Panc1 (cell line): ENCODE data around the gene KLK13. TPM values are rescaled to one million over a fixed set of nuclear protein-coding genes. Genes with fewer than 3 reads are reported as not detected.

Source experiments
- ATAC-seq: fragments of 200-7000 bp; cut with Tn5 transposase; 2 replicates; pipeline ENCODE4 v1.9.1; 2020; ENCODE audit warnings: mild to moderate bottlenecking, moderate library complexity
- BruUV-seq: library from RNA; stranded (reverse); fragments of 400-500 nt; replicated peaks from 2 replicates; lab custom pipeline; 2021; lab: Mats Ljungman, UMichigan
- CTCF ChIA-PET: fragments of 300-600 bp; sonication (Branson Sonifier 250); formaldehyde crosslinking; loops from one replicate; lab custom pipeline; 2022; ENCODE audit warnings: antibody characterized with exemption; lab: Charles Lee
- POLR2A ChIA-PET: fragments of 300-600 bp; sonication (Branson Sonifier 250); formaldehyde crosslinking; loops from one replicate; lab custom pipeline; 2022; ENCODE audit warnings: antibody characterized with exemption; lab: Charles Lee
- DNase-seq: peaks from one replicate; pipeline ENCODE4 v3.0.0-alpha.2; 2010; ENCODE audit warnings: low read depth, low spot score
- H3K27ac ChIP-seq: 2 replicates; pipeline ENCODE4 v1.5.1; 2011; ENCODE audit warnings: mild to moderate bottlenecking, low read length, inconsistent platforms
- H3K27me3 ChIP-seq: fragments of 200-500 bp; sonication (Bioruptor generic); 2 replicates; pipeline ENCODE4 v1.6.0; 2014; ENCODE audit warnings: low read length, inconsistent platforms; ENCODE audit not compliant: control insufficient read depth, insufficient read depth
- H3K36me3 ChIP-seq: fragments of 200-500 bp; sonication (Bioruptor generic); 2 replicates; pipeline ENCODE4 v1.5.1; 2014; ENCODE audit warnings: inconsistent platforms, mild to moderate bottlenecking, low read length, moderate library complexity; ENCODE audit not compliant: control insufficient read depth, insufficient read depth
- H3K4me1 ChIP-seq: 2 replicates; pipeline ENCODE4 v1.5.1; 2011; ENCODE audit warnings: inconsistent platforms, mild to moderate bottlenecking, low read length, moderate library complexity; ENCODE audit not compliant: control insufficient read depth, insufficient read depth
- H3K4me3 ChIP-seq, 2 experiments: 2 replicates each; pipeline ENCODE4 v1.5.1; 2011 to 2012; ENCODE audit warnings: low read depth in 2 of 2, low read length in 2 of 2, mild to moderate bottlenecking in 2 of 2, inconsistent platforms in 1 of 2, moderate library complexity in 1 of 2
- H3K9me3 ChIP-seq: fragments of 200-500 bp; sonication (Bioruptor generic); 2 replicates; pipeline ENCODE4 v1.5.1; 2014; ENCODE audit warnings: low read depth, mild to moderate bottlenecking, inconsistent platforms, low read length, moderate library complexity; ENCODE audit not compliant: control insufficient read depth, insufficient read depth
- POLR2AphosphoS5 ChIP-seq: IDR thresholded peaks from 2 replicates; pipeline ENCODE4 v1.6.1; 2012; ENCODE audit warnings: mild to moderate bottlenecking, low read depth, low read length, moderate library complexity
- SIN3A ChIP-seq: IDR thresholded peaks from 2 replicates; pipeline ENCODE4 v1.6.1; 2012; ENCODE audit warnings: low read depth, mild to moderate bottlenecking, low read length, moderate library complexity, borderline replicate concordance; ENCODE audit not compliant: insufficient read depth
- TCF7L2 ChIP-seq: IDR thresholded peaks from 2 replicates; pipeline ENCODE4 v1.6.1; 2011; ENCODE audit warnings: mild to moderate bottlenecking, low read depth, low read length, inconsistent platforms
- in situ Hi-C: cut with HindIII; loops from 2 replicates; pipeline ENCODE4 v1.10.0; 2016; ENCODE audit warnings: low sequenced_read_pairs, low pct_unique_long_range_greater_than_20kb
- intact Hi-C: fragments of 100-400 bp; cut with micrococcal nuclease; formaldehyde crosslinking; loops from one replicate; pipeline ENCODE4 v1.10.0; 2022; ENCODE audit not compliant: unreplicated experiment
- total RNA-seq: library from RNA; stranded (reverse); gene quantifications from one replicate; pipeline ENCODE4 v1.2.1, GENCODE V29; 2021; ENCODE audit not compliant: unreplicated experiment
- TF ChIP-seq, protein P1 (sequence below), 2 experiments: IDR thresholded peaks; 2 replicates each; pipeline ENCODE4 v1.6.1; 2011 to 2012; ENCODE audit warnings: low read depth in 2 of 2, control low read depth in 1 of 2, low read length in 1 of 2, mild to moderate bottlenecking in 1 of 2, moderate library complexity in 1 of 2; ENCODE audit not compliant: insufficient read depth in 1 of 2
- TF ChIP-seq, protein P2 (sequence below): fragments of 450-650 bp; IDR thresholded peaks from 2 replicates; pipeline ENCODE4 v1.5.1; 2017; ENCODE audit warnings: mild to moderate bottlenecking

The KLK13 gene
- total RNA-seq, 1 experiment from 2014 or later: not detected

DNA sequence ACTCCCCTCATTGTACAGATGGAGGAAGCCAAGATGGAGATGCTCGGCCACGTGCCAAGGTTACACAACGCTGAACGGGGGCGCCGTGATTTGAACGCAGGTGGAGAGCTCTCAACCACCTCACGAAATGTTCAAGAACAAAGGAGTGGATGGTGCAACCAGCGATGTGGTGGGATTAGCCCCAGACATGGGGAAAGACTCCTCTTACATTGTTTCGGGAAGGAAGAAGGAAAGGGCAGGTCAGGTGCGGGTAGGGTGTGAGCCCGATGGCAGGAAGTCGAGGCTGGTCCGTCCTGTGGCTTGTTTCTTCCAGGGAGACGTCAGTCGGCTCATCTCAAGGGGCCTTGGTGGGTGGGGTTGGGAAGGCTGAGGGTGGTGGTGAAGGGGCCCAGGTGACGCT is 24.9 kb upstream of the KLK13 start:
- ATAC-seq (no peak), DNase-seq (no peak)
- TF ChIP-seq TCF7L2: no peak
- TF ChIP-seq SIN3A: no peak
- TF ChIP-seq, protein P1, sequence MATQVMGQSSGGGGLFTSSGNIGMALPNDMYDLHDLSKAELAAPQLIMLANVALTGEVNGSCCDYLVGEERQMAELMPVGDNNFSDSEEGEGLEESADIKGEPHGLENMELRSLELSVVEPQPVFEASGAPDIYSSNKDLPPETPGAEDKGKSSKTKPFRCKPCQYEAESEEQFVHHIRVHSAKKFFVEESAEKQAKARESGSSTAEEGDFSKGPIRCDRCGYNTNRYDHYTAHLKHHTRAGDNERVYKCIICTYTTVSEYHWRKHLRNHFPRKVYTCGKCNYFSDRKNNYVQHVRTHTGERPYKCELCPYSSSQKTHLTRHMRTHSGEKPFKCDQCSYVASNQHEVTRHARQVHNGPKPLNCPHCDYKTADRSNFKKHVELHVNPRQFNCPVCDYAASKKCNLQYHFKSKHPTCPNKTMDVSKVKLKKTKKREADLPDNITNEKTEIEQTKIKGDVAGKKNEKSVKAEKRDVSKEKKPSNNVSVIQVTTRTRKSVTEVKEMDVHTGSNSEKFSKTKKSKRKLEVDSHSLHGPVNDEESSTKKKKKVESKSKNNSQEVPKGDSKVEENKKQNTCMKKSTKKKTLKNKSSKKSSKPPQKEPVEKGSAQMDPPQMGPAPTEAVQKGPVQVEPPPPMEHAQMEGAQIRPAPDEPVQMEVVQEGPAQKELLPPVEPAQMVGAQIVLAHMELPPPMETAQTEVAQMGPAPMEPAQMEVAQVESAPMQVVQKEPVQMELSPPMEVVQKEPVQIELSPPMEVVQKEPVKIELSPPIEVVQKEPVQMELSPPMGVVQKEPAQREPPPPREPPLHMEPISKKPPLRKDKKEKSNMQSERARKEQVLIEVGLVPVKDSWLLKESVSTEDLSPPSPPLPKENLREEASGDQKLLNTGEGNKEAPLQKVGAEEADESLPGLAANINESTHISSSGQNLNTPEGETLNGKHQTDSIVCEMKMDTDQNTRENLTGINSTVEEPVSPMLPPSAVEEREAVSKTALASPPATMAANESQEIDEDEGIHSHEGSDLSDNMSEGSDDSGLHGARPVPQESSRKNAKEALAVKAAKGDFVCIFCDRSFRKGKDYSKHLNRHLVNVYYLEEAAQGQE (IDR thresholded peaks at IDR 0.05; ENCODE audit: insufficient read depth in 1 of 2, low read depth in 2 of 2, low read length in 1 of 2): no peak
- TF ChIP-seq, protein P2, sequence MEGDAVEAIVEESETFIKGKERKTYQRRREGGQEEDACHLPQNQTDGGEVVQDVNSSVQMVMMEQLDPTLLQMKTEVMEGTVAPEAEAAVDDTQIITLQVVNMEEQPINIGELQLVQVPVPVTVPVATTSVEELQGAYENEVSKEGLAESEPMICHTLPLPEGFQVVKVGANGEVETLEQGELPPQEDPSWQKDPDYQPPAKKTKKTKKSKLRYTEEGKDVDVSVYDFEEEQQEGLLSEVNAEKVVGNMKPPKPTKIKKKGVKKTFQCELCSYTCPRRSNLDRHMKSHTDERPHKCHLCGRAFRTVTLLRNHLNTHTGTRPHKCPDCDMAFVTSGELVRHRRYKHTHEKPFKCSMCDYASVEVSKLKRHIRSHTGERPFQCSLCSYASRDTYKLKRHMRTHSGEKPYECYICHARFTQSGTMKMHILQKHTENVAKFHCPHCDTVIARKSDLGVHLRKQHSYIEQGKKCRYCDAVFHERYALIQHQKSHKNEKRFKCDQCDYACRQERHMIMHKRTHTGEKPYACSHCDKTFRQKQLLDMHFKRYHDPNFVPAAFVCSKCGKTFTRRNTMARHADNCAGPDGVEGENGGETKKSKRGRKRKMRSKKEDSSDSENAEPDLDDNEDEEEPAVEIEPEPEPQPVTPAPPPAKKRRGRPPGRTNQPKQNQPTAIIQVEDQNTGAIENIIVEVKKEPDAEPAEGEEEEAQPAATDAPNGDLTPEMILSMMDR: no peak
- no peak for TF ChIP-seq POLR2AphosphoS5
- intact Hi-C loops (loop anchor here (10.0 kb wide), 1 partner anchor 165 kb away; no protein-coding TSS in a partner anchor), in situ Hi-C loops (no loop called here)
- H3K4me3 ChIP-seq: no peak overlapping the region
- ChIA-PET POLR2A (no interaction called here), CTCF (no interaction called here)
- H3K36me3 ChIP-seq: no peaks in the 10 kb centered on the region
- BruUV-seq: no TSS peak
- no peaks in the 10 kb centered on the region; the same call in 1 of the 2 replicates for H3K4me1 ChIP-seq
- no peaks in the 10 kb centered on the region for H3K9me3 ChIP-seq
- H3K27ac ChIP-seq: no peak overlapping the region
- no peaks in the 10 kb centered on the region for H3K27me3 ChIP-seq

DNA sequence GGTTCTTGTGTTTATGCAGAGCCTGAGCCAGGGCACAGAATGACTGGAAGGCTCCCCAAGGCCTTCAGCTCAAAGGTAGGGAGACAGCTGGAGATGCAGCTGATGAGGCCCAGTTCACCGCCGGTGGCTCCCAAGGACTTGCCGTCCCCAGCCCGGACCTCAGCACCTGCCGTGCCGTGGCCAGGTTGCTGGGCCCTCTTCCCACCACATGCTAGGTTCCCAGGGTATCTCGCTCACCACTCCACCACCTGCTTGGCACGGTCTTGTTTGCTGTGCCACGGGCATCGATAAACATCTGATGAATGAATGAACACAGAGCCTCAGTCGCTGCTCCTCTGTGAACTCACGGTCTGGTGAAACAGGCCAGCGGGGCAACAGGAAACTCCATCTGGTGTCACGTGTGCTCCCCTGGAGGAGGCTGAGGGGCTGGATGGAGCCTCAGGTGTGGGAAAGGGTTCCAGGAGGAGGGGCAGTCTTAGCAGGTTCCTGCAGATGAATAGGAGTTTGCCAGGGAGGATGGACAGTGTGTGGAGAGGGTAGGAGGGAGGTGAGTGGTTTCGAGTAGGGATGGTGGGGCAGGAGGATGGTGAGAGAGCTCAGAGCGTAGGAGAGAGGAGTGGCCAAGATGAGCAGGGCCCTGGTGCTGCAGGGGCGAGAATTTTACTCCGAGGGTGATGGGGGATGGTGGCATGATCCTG is 21.4 kb upstream of the KLK13 start:
- Histone ChIP-seq H3K36me3 (no peaks in the 10 kb centered on the region), H3K4me3 (no peak overlapping the region), H3K27me3 (no peaks in the 10 kb centered on the region), H3K4me1 (no peaks in the 10 kb centered on the region), H3K27ac (no peak overlapping the region), H3K9me3 (no peaks in the 10 kb centered on the region)
- in situ Hi-C loops: no loop called here
- no TSS peak for BruUV-seq
- ChIA-PET CTCF (no interaction called here), POLR2A (no interaction called here)
- intact Hi-C loops: no loop called here
- DNase-seq (no peak), ATAC-seq (no peak)
- TF ChIP-seq, protein P2: no peak
- TF ChIP-seq, protein P1 (IDR thresholded peaks at IDR 0.05; ENCODE audit: insufficient read depth in 1 of 2, low read depth in 2 of 2, low read length in 1 of 2): no peak
- TF ChIP-seq SIN3A (no peak), TCF7L2 (no peak), POLR2AphosphoS5 (no peak)
